Hepatocyte (in vitro differentiated cells): ENCODE results near the gene AFAP1L2. TPM values are rescaled to one million over a fixed set of nuclear protein-coding genes. Genes with fewer than 3 reads are reported as not detected.
A peak's percentile ranks its signal among the peaks of the same experiment; 100 is the strongest.
"Not testable (repeated sequence)": the region's sequence is repeated elsewhere in the genome, so short reads cannot be mapped to it uniquely, and the experiment has no call there.

ENCODE experiments used
- DNase-seq: peaks from one replicate; pipeline ENCODE4 v3.0.0-alpha.2; 2016; ENCODE audit warnings: low spot score
- H2AFZ ChIP-seq: fragments of 200-600 bp; sonication (generic); 2 replicates; pipeline ENCODE4 v1.6.0; 2016; ENCODE audit warnings: antibody characterized with exemption, mild to moderate bottlenecking
- H3K27ac ChIP-seq: fragments of 200-600 bp; sonication (generic); 2 replicates; pipeline ENCODE4 v1.5.1; 2016; ENCODE audit warnings: mild to moderate bottlenecking
- H3K27me3 ChIP-seq: fragments of 200-600 bp; sonication (generic); 2 replicates; pipeline ENCODE4 v1.6.1; 2016
- H3K36me3 ChIP-seq: fragments of 200-600 bp; sonication (generic); replicated peaks from 2 replicates; pipeline ENCODE4 v1.5.1; 2016; ENCODE audit warnings: low read depth; ENCODE audit not compliant: insufficient read depth
- H3K4me1 ChIP-seq: fragments of 200-600 bp; sonication (generic); 2 replicates; pipeline ENCODE4 v1.5.1; 2016; ENCODE audit warnings: mild to moderate bottlenecking, moderate library complexity; ENCODE audit not compliant: insufficient read depth
- H3K4me2 ChIP-seq: fragments of 200-600 bp; sonication (generic); 2 replicates; pipeline ENCODE4 v1.6.0; 2016
- H3K4me3 ChIP-seq: fragments of 200-600 bp; sonication (generic); 2 replicates; pipeline ENCODE4 v1.5.1; 2016; ENCODE audit warnings: mild to moderate bottlenecking
- H3K79me2 ChIP-seq: fragments of 200-600 bp; sonication (generic); 2 replicates; pipeline ENCODE4 v1.6.0; 2017; ENCODE audit warnings: mild to moderate bottlenecking
- H3K9me2 ChIP-seq: fragments of 200-600 bp; sonication (generic); replicated peaks from 2 replicates; pipeline ENCODE4 v1.6.0; 2017; ENCODE audit warnings: mild to moderate bottlenecking; ENCODE audit not compliant: insufficient read depth
- H3K9me3 ChIP-seq: fragments of 200-600 bp; sonication (generic); 2 replicates; pipeline ENCODE4 v1.5.1; 2016; ENCODE audit warnings: low read depth, mild to moderate bottlenecking
- H4K20me1 ChIP-seq: fragments of 200-600 bp; sonication (generic); 2 replicates; pipeline ENCODE4 v1.6.0; 2016; ENCODE audit warnings: mild to moderate bottlenecking; ENCODE audit not compliant: insufficient read depth, poor library complexity, severe bottlenecking
- CTCF ChIP-seq: fragments of 200-600 bp; sonication (generic); IDR thresholded peaks from 2 replicates; pipeline ENCODE4 v1.5.1; 2016; ENCODE audit warnings: antibody characterized with exemption, mild to moderate bottlenecking; ENCODE audit not compliant: poor library complexity
- EZH2 ChIP-seq: fragments of 200-600 bp; sonication (generic); IDR thresholded peaks from 2 replicates; pipeline ENCODE4 v1.6.1; 2016; ENCODE audit warnings: antibody characterized with exemption, mild to moderate bottlenecking, borderline replicate concordance
- EZH2phosphoT487 ChIP-seq: fragments of 200-600 bp; sonication (generic); IDR thresholded peaks from one replicate; pipeline ENCODE4 v1.6.1; 2018; ENCODE audit warnings: antibody characterized with exemption, mild to moderate bottlenecking, low read depth, moderate library complexity; ENCODE audit not compliant: unreplicated experiment, severe bottlenecking
- WGBS: methylation state at CpG from one replicate; pipeline ENCODE4 v1.1.6; 2016; ENCODE audit warnings: low lambda C conversion rate; ENCODE audit errors: missing lambda C conversion rate; 5-methylcytosine and 5-hydroxymethylcytosine counted together
- polyA plus RNA-seq: library from polyadenylated mRNA; unstranded; fragments of >200 nt; fragmentation: Nextera tagmentation; extraction: Ambion mirVana; gene quantifications from 2 replicates; pipeline ENCODE4 v1.2.1, GENCODE V29; 2016
- total RNA-seq: library from RNA; depleted of rRNA; stranded (reverse); fragments of >200 nt; gene quantifications from 2 replicates; pipeline ENCODE4 v1.2.3, GENCODE V29; 2014

The AFAP1L2 gene
- total and polyA plus RNA-seq, 2 experiments from 2014 or later: 6.1 to 9.6 TPM

DNA sequence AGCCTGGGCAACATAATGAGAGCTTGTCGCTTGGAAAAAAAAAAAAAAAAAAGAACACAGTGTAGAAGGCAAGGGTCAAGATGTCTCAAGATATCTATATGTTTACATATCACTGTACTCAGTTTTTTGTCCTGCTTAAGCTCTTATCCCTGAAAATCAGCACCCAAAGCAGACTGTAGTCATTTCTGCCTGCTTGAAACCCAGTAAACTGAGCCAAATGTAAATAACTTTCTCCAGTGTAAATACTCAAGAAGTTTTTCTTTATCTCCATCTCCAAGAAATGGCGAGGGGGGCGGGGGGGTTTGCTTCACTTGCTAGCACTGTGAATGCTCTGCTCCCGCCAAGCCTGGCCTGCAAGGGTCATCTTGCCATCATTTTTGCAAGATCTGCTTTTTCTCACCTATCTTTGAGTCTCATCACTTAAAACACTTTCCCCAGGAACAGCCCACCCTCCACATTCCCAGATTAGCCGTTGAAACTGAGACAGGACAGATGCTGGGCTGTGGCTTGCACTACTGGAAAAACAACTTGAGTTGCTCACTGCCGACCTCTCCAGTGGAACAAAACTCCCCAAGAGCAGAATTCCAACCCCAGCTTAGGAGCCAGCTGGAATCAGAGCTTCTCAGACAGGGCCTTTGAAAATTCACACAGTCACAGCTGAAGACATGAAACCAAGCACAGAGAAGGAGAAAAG is 54.6 kb downstream of the AFAP1L2 start:
- TF ChIP-seq EZH2phosphoT487 (peak; percentile 88), CTCF (no peak), EZH2 (no peak)
- Histone ChIP-seq H3K27me3 (no peaks in the 10 kb centered on the region), H4K20me1 (no peaks in the 10 kb centered on the region), H3K9me3 (no peaks in the 10 kb centered on the region), H2AFZ (no peak overlapping the region), H3K27ac (peak overlapping the region; percentile 53), H3K79me2 (no peaks in the 10 kb centered on the region), H3K36me3 (no peaks in the 10 kb centered on the region), H3K4me1 (peaks cover 17% of the 10 kb centered on the region), H3K4me3 (no peak overlapping the region), H3K4me2 (peak overlapping the region; percentile 20), H3K9me2 (no peaks in the 10 kb centered on the region)
- DNase-seq: peak; percentile 67
- WGBS: 24% methylated on average over 6 of the region's 6 CpGs

- not testable (repeated sequence) for DNase-seq, H3K4me3 ChIP-seq, H3K79me2 ChIP-seq, H3K9me2 ChIP-seq, H3K27ac ChIP-seq, H4K20me1 ChIP-seq, H3K4me2 ChIP-seq, H3K36me3 ChIP-seq, H3K9me3 ChIP-seq, H2AFZ ChIP-seq, H3K27me3 ChIP-seq
- WGBS: 88% methylated on average over 7 of the region's 7 CpGs
- H3K4me1 ChIP-seq: peaks cover 21% of the 10 kb centered on the region
These were observed 55.2 kb downstream of the AFAP1L2 start for GRCh38 chr10:114349071-114349470.

GRCh38 chr10:114347791-114348190 is 56.5 kb downstream of the AFAP1L2 start:
- Histone ChIP-seq H4K20me1 (no peaks in the 10 kb centered on the region), H3K4me3 (no peak overlapping the region), H3K27ac (no peak overlapping the region), H3K79me2 (no peaks in the 10 kb centered on the region), H3K4me2 (no peak overlapping the region), H2AFZ (no peak overlapping the region), H3K4me1 (peaks cover 24% of the 10 kb centered on the region), H3K9me2 (no peaks in the 10 kb centered on the region), H3K9me3 (no peaks in the 10 kb centered on the region), H3K27me3 (no peaks in the 10 kb centered on the region), H3K36me3 (no peaks in the 10 kb centered on the region)
- DNase-seq: no peak
- WGBS: 98% methylated on average over 2 of the region's 2 CpGs
- TF ChIP-seq EZH2: no peak
- TF ChIP-seq EZH2phosphoT487: no peak
- TF ChIP-seq CTCF: no peak

- Histone ChIP-seq H3K27ac (no peak overlapping the region), H3K27me3 (no peaks in the 10 kb centered on the region), H3K4me2 (no peak overlapping the region), H3K36me3 (no peaks in the 10 kb centered on the region), H4K20me1 (no peaks in the 10 kb centered on the region), H2AFZ (no peak overlapping the region), H3K9me2 (no peaks in the 10 kb centered on the region), H3K4me3 (no peak overlapping the region), H3K9me3 (no peaks in the 10 kb centered on the region), H3K79me2 (no peaks in the 10 kb centered on the region), H3K4me1 (peaks cover 24% of the 10 kb centered on the region)
- no peak for DNase-seq
- 75% methylated on average over 3 of the region's 3 CpGs for WGBS
- TF ChIP-seq CTCF: no peak
- no peak for TF ChIP-seq EZH2
- no peak for TF ChIP-seq EZH2phosphoT487
These were observed 57.1 kb downstream of the AFAP1L2 start for GRCh38 chr10:114347241-114347640.
